Epithelial cell of proximal tubule (primary cell): Measurements from ENCODE around the gene CACUL1. TPM values are rescaled to one million over a fixed set of nuclear protein-coding genes. Genes with fewer than 3 reads are reported as not detected.
"Not testable (repeated sequence)": the region's sequence is repeated elsewhere in the genome, so short reads cannot be mapped to it uniquely, and the experiment has no call there.

Source experiments
- DNase-seq: peaks from one replicate; pipeline ENCODE4 v3.0.0-alpha.2; 2011; ENCODE audit warnings: low read depth
- H3K4me3 ChIP-seq: 2 replicates; pipeline ENCODE4 v1.5.1; 2011; ENCODE audit warnings: low read depth, mild to moderate bottlenecking, low read length
- CTCF ChIP-seq: conservative IDR thresholded peaks from 2 replicates; pipeline ENCODE4 v1.5.1; 2012; ENCODE audit warnings: low read depth, mild to moderate bottlenecking, low read length
- total RNA-seq: library from RNA; depleted of rRNA; stranded (reverse); fragments of >200 nt; gene quantifications from 2 replicates; pipeline ENCODE4 v1.2.3, GENCODE V29; 2015

The CACUL1 gene
- total RNA-seq, 1 donor from 2014 or later = 23.2 TPM

- no peak for DNase-seq
- TF ChIP-seq CTCF = no peak
- H3K4me3 ChIP-seq = no peak overlapping the region
These were observed 88.4 kb downstream of the CACUL1 start for GRCh38 chr10:118666350-118666749.

- DNase-seq = no peak
- TF ChIP-seq CTCF = no peak
- no peak overlapping the region for H3K4me3 ChIP-seq
These were observed 90.4 kb downstream of the CACUL1 start for GRCh38 chr10:118664321-118664720.

GRCh38 chr10:118663176-118663575 lies 91.6 kb downstream of the CACUL1 start:
- TF ChIP-seq CTCF = no peak

GRCh38 chr10:118662228-118663035 lies 92.3 kb downstream of the CACUL1 start:
- H3K4me3 ChIP-seq = no peak overlapping the region
- no peak for TF ChIP-seq CTCF
- DNase-seq = no peak

More at GRCh38 chr10:118663176-118663575, 91.6 kb downstream of the CACUL1 start:
- no peak for DNase-seq
- H3K4me3 ChIP-seq = no peak overlapping the region

GRCh38 chr10:118658762-118659161 lies 96.0 kb downstream of the CACUL1 start:
- no peak for DNase-seq
- TF ChIP-seq CTCF = no peak

GRCh38 chr10:118658168-118658567 lies 96.6 kb downstream of the CACUL1 start:
- DNase-seq, H3K4me3 ChIP-seq: not testable (repeated sequence)

More at GRCh38 chr10:118658762-118659161, 96.0 kb downstream of the CACUL1 start:
- H3K4me3 ChIP-seq = no peak overlapping the region

- not testable (repeated sequence) for H3K4me3 ChIP-seq, DNase-seq
These were observed 109.5 kb downstream of the CACUL1 start for GRCh38 chr10:118645294-118645693.

GRCh38 chr10:118642228-118642627 lies 112.5 kb downstream of the CACUL1 start:
- no peak overlapping the region for H3K4me3 ChIP-seq
- no peak for DNase-seq
- TF ChIP-seq CTCF = no peak
